ENCODE results near the gene CCDC196. TPM values are rescaled to one million over a fixed set of nuclear protein-coding genes. Genes with fewer than 3 reads are reported as not detected.
A peak's percentile ranks its signal among the peaks of the same experiment; 100 is the strongest.

CCDC196 gene
- total and polyA plus RNA-seq, 10 of the 15 experiments (the other 5 are each of a cell fraction or from before 2014, with no cell fraction given), result 0.03 to 0.52 (median 0.28) TPM; not detected in 7

- TF ChIP-seq CUX1 (IDR thresholded peaks at IDR 0.05; ENCODE audit: insufficient replicate concordance, low read depth, low read length) (no peak), RBBP5 (conservative IDR thresholded peaks at IDR 0.05) (no peak), RELB (IDR thresholded peaks at IDR 0.05; ENCODE audit: low read depth) (0 out of 2 replicates have a peak, but pooled peaks have one; percentile 11), SPI1 (IDR thresholded peaks at IDR 0.05; ENCODE audit: borderline replicate concordance, insufficient read depth, low read depth, low read length) (peak; percentile 2; the same call in 1 of the 2 replicates), MTA3 (IDR thresholded peaks at IDR 0.05; ENCODE audit: borderline replicate concordance, low read length) (no peak), SP1 (IDR thresholded peaks at IDR 0.05; ENCODE audit: low read depth, low read length) (no peak), ZNF24 (IDR thresholded peaks at IDR 0.05) (no peak), ZBTB33 (IDR thresholded peaks at IDR 0.05) (no peak), REST (IDR thresholded peaks at IDR 0.05; ENCODE audit: low read depth, low read length) (no peak), SREBF1 (IDR thresholded peaks at IDR 0.05; ENCODE audit: low read length) (no peak), IRF5 (IDR thresholded peaks at IDR 0.05; ENCODE audit: borderline replicate concordance) (no peak), RB1 (IDR thresholded peaks at IDR 0.05; ENCODE audit: borderline replicate concordance) (no peak), NFYA (IDR thresholded peaks at IDR 0.05; ENCODE audit: borderline replicate concordance, low read depth, low read length) (no peak), IKZF1 (conservative IDR thresholded peaks at IDR 0.05) (peak; percentile 56; the same call in 1 of the 2 replicates)
These were observed 44.4 kb downstream of the CCDC196 start (continued) for GRCh38 chr14:66530526-66530925.
